ENCODE data around the gene CORIN.
A peak's percentile ranks its signal among the peaks of the same experiment; 100 is the strongest.

Gene CORIN

DNA sequence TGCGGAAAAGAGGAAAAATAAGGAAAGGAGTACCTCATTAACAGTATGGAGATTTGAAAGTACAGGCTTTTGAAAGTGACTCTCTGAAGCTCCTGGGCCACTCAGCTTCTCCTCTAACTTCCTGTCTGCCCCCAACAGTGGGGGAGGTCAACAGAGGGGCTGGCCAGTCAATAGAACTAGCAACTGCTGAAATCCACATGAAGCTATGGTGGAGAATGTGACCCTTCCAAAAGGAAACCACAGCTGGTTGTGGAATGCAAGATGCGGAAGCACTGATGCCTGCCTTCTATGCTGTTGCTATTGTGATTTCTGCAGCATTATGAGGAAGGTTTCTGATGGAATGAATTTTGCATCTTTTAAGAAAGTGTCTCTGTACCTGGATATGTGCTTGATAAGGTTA lies 2.4 kb downstream of the CORIN start:
- no peak overlapping the region for H3K4me3 ChIP-seq (ENCODE audit: extremely low read depth, insufficient read depth, low read length, poor library complexity, severe bottlenecking)
- no peak overlapping the region for H3K27ac ChIP-seq (ENCODE audit: low read depth, low read length, severe bottlenecking)
- 86 to 88% methylated on average over 1 of the region's 2 CpGs for WGBS, 2 experiments (ENCODE audit: insufficient coverage in 2 of 2)
- H3K36me3 ChIP-seq (ENCODE audit: control insufficient read depth, insufficient read depth, low read length) = no peaks in the 10 kb centered on the region
- no peaks in the 10 kb centered on the region for H3K9me3 ChIP-seq (ENCODE audit: control insufficient read depth, low read length)
- H3K4me1 ChIP-seq (ENCODE audit: control insufficient read depth, insufficient read depth, low read length, poor library complexity, severe bottlenecking) = peaks cover 8% of the 10 kb centered on the region

GRCh38 chr4:47831026-47831679 lies 6.7 kb downstream of the CORIN start:
- Histone ChIP-seq H3K27ac (ENCODE audit: low read depth, low read length, severe bottlenecking) (no peak overlapping the region), H3K4me1 (ENCODE audit: control insufficient read depth, insufficient read depth, low read length, poor library complexity, severe bottlenecking) (peaks cover 7% of the 10 kb centered on the region), H3K9me3 (ENCODE audit: control insufficient read depth, low read length) (no peaks in the 10 kb centered on the region), H3K4me3 (ENCODE audit: extremely low read depth, insufficient read depth, low read length, poor library complexity, severe bottlenecking) (no peak overlapping the region), H3K36me3 (ENCODE audit: control insufficient read depth, insufficient read depth, low read length) (no peaks in the 10 kb centered on the region)
- WGBS, 2 experiments (ENCODE audit: insufficient coverage in 2 of 2) = 88 to 94% methylated on average over 3 to 5 of the region's 5 CpGs

- WGBS, 2 experiments (ENCODE audit: insufficient coverage in 2 of 2) = 87 to 97% methylated on average over 2 to 3 of the region's 3 CpGs
- Histone ChIP-seq H3K4me3 (ENCODE audit: extremely low read depth, insufficient read depth, low read length, poor library complexity, severe bottlenecking) (no peak overlapping the region), H3K9me3 (ENCODE audit: control insufficient read depth, low read length) (no peaks in the 10 kb centered on the region), H3K27ac (ENCODE audit: low read depth, low read length, severe bottlenecking) (no peak overlapping the region), H3K4me1 (ENCODE audit: control insufficient read depth, insufficient read depth, low read length, poor library complexity, severe bottlenecking) (no peaks in the 10 kb centered on the region), H3K36me3 (ENCODE audit: control insufficient read depth, insufficient read depth, low read length) (no peaks in the 10 kb centered on the region)
These were observed 7.4 kb downstream of the CORIN start for GRCh38 chr4:47830265-47831025.

DNA sequence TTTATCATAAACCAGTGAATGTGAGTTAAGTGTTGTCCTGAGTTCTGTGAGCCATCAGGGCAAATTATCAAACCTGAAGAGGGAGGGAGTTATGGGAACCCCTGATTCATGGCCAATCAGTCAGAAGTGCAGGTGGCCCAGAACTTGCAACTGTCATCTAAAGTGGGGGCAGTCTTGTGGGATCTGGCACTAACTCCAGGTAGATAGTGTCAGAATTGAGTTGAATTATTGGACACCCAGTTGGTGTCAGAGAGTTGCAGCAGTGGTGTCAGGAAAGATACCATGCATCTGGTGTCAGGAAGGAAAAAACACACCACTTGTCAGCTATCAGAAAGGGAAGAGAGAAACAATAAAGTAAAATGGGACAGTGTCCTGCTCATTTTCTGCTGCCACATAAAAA lies 8.4 kb downstream of the CORIN start:
- no peaks in the 10 kb centered on the region for H3K4me1 ChIP-seq (ENCODE audit: control insufficient read depth, insufficient read depth, low read length, poor library complexity, severe bottlenecking)
- H3K9me3 ChIP-seq (ENCODE audit: control insufficient read depth, low read length) = no peaks in the 10 kb centered on the region
- no peak overlapping the region for H3K27ac ChIP-seq (ENCODE audit: low read depth, low read length, severe bottlenecking)
- no peak overlapping the region for H3K4me3 ChIP-seq (ENCODE audit: extremely low read depth, insufficient read depth, low read length, poor library complexity, severe bottlenecking)
- no peaks in the 10 kb centered on the region for H3K36me3 ChIP-seq (ENCODE audit: control insufficient read depth, insufficient read depth, low read length)

DNA sequence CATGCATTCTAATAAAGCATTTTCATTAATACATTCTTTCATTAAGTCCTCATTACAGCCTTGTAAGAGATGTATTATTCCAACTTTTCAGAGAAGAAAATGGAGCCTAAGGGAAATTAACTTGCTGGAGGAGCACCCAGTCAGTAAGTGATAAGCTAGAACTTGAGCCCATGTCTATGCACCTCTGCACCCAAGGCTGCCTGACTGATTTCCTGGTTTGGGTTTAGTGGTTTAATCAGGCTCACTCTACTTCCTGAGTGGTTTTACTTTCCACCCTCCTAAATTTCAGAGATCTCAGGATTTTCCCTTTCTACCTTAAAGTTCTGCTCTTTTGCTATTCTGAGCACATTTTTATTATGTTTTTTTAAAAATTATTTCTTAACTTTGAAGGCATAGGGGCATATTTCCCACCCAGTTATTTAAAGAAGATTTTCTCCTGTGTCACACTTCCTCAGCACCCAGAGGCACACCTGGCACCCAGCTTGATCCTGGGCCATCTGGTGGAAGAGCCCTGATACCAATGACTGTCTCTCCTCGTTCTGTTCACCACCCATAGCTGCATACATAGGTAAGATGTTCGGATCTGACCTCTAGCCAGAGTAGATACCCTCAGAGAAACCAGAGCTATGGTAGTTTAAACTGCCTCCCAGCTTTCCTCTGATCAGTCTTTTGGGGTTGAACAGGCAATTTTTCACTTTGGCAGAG lies 10.4 kb downstream of the CORIN start:
- WGBS, 2 experiments (ENCODE audit: insufficient coverage in 2 of 2) = 100% methylated on average over 2 of the region's 2 CpGs; no CpG with 5 or more reads in 1 of the 2 experiments
- H3K9me3 ChIP-seq (ENCODE audit: control insufficient read depth, low read length) = no peaks in the 10 kb centered on the region

DNA sequence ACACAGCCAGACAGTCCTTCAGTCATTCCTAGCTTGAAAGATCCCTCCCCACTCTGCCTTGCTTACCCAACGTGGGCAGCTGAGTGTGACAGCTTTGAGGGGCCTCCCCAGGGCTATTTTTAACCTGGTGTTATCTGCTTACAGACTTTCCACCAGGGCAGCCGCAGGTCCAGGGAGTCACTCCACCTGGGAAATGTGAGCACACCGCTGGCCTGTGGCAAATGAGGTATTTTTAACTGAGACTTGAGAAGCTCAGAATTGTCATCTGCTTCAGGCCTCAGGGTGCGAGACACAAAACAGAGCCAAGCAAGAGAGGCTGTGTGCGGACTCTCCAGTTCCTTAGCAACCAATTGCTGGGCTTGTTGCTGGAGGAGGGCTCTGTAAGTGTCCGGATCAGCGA lies 13.0 kb downstream of the CORIN start:
- no peaks in the 10 kb centered on the region for H3K4me1 ChIP-seq (ENCODE audit: control insufficient read depth, insufficient read depth, low read length, poor library complexity, severe bottlenecking)
- H3K36me3 ChIP-seq (ENCODE audit: control insufficient read depth, insufficient read depth, low read length) = no peaks in the 10 kb centered on the region
- H3K9me3 ChIP-seq (ENCODE audit: control insufficient read depth, low read length) = no peaks in the 10 kb centered on the region
- no peak overlapping the region for H3K4me3 ChIP-seq (ENCODE audit: extremely low read depth, insufficient read depth, low read length, poor library complexity, severe bottlenecking)
- H3K27ac ChIP-seq (ENCODE audit: low read depth, low read length, severe bottlenecking) = peak overlapping the region; percentile 74
- 63 to 69% methylated on average over 6 of the region's 7 CpGs for WGBS, 2 experiments (ENCODE audit: insufficient coverage in 2 of 2)

More for the DNA sequence above, 10.4 kb downstream of the CORIN start:
- H3K4me3 ChIP-seq (ENCODE audit: extremely low read depth, insufficient read depth, low read length, poor library complexity, severe bottlenecking) = no peak overlapping the region
- H3K27ac ChIP-seq (ENCODE audit: low read depth, low read length, severe bottlenecking) = no peak overlapping the region
- no peaks in the 10 kb centered on the region for H3K4me1 ChIP-seq (ENCODE audit: control insufficient read depth, insufficient read depth, low read length, poor library complexity, severe bottlenecking)
- H3K36me3 ChIP-seq (ENCODE audit: control insufficient read depth, insufficient read depth, low read length) = no peaks in the 10 kb centered on the region

DNA sequence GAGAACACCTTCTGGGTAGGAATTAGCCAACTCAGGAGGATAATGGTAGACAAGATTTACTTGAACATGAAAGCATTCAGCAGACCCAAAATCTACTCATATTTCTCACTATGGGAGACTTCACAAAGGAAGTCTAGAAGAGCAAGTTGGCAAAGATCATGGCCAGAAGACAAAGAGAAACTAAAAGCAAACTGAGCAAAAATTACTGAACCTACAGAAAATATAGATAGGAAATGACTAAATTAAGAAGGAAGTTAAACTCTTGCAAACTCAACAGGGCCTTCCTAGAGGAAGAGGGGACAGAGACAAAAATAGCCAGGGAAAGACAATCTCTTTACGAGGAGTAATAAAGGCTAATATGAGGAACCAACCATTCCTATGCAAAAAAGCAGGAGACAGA lies 18.7 kb downstream of the CORIN start:
- H3K4me3 ChIP-seq (ENCODE audit: extremely low read depth, insufficient read depth, low read length, poor library complexity, severe bottlenecking) = no peak overlapping the region
- 100% methylated on average over 1 of the region's 1 CpG; no CpG with 5 or more reads in 1 of the 2 experiments for WGBS, 2 experiments (ENCODE audit: insufficient coverage in 2 of 2)
- no peak overlapping the region for H3K27ac ChIP-seq (ENCODE audit: low read depth, low read length, severe bottlenecking)
- no peaks in the 10 kb centered on the region for H3K9me3 ChIP-seq (ENCODE audit: control insufficient read depth, low read length)
- H3K36me3 ChIP-seq (ENCODE audit: control insufficient read depth, insufficient read depth, low read length) = no peaks in the 10 kb centered on the region
- H3K4me1 ChIP-seq (ENCODE audit: control insufficient read depth, insufficient read depth, low read length, poor library complexity, severe bottlenecking) = no peaks in the 10 kb centered on the region

DNA sequence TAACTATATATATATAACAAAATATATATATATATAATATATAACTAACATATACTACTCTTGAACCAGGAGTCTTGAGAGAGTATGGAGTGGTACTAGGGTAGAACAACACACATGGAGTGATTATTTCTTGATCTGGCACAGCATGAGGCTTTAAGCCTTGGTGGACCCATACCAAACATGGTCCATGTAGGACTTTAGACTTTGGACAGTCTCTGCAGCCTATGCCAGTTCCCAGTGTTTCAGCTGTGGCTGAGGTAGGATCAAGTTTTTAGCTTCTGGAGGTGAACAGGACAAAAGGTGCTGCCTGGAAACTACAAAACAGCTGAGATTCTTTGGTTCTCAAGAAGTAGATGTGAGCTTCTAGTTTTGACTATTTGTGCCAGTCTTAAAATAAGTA lies 20.6 kb downstream of the CORIN start:
- Histone ChIP-seq H3K9me3 (ENCODE audit: control insufficient read depth, low read length) (no peaks in the 10 kb centered on the region), H3K36me3 (ENCODE audit: control insufficient read depth, insufficient read depth, low read length) (no peaks in the 10 kb centered on the region), H3K4me1 (ENCODE audit: control insufficient read depth, insufficient read depth, low read length, poor library complexity, severe bottlenecking) (no peaks in the 10 kb centered on the region), H3K4me3 (ENCODE audit: extremely low read depth, insufficient read depth, low read length, poor library complexity, severe bottlenecking) (no peak overlapping the region), H3K27ac (ENCODE audit: low read depth, low read length, severe bottlenecking) (no peak overlapping the region)

DNA sequence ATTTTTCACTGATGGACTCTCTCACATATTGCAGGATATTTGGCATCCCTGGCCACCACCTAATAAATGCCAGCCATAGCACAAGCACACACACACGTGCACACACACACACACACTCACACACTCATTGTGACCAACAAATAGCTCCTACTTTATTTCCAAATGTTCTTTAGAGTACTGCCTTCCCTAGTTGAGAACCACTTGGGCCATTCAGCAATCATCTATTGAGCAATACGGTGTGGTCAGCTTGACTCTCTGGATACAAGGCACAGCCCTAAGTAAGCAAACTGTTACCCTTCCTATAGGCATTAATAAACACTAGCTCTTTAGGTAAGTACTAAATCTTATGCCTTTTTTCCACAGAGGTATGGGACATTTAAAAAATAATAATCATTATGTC lies 21.1 kb downstream of the CORIN start:
- no peaks in the 10 kb centered on the region for H3K9me3 ChIP-seq (ENCODE audit: control insufficient read depth, low read length)
- H3K36me3 ChIP-seq (ENCODE audit: control insufficient read depth, insufficient read depth, low read length) = no peaks in the 10 kb centered on the region
- 75 to 95% methylated on average over 1 to 2 of the region's 2 CpGs for WGBS, 2 experiments (ENCODE audit: insufficient coverage in 2 of 2)
- no peak overlapping the region for H3K4me3 ChIP-seq (ENCODE audit: extremely low read depth, insufficient read depth, low read length, poor library complexity, severe bottlenecking)
- no peaks in the 10 kb centered on the region for H3K4me1 ChIP-seq (ENCODE audit: control insufficient read depth, insufficient read depth, low read length, poor library complexity, severe bottlenecking)
- H3K27ac ChIP-seq (ENCODE audit: low read depth, low read length, severe bottlenecking) = no peak overlapping the region

DNA sequence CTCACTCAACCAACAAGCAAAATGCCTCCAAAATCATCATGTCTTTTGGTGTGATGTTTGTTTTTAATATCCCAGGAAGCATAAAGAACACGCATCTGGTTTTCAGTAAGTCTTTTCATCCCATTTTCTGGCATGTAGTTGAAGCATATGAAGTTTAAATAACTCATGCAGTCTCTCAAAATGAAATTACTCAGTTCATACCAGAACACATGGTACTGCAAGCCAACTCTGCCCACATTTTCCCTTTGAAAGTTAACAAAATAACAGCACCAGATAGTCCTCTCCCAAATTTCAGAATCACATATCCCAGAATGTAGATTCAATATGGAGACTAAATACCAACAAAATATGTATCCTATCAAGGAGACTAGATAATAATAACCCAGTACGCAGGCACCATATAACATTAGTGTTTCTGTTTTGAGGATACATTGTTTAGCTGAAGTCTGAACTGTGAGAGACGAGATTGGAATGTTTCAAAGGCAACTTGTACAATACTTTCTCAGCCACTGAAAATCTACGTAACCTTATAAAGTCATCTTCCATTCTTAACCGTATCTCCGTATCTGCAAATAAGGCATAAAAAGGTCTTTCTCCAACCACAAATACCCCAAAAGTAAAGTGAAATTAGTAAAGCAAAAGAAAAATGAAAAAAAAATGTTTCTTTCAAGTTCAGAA lies 23.1 kb downstream of the CORIN start:
- no peak overlapping the region for H3K4me3 ChIP-seq (ENCODE audit: extremely low read depth, insufficient read depth, low read length, poor library complexity, severe bottlenecking)
- no peaks in the 10 kb centered on the region for H3K9me3 ChIP-seq (ENCODE audit: control insufficient read depth, low read length)
- no peaks in the 10 kb centered on the region for H3K4me1 ChIP-seq (ENCODE audit: control insufficient read depth, insufficient read depth, low read length, poor library complexity, severe bottlenecking)
- H3K27ac ChIP-seq (ENCODE audit: low read depth, low read length, severe bottlenecking) = no peak overlapping the region
- H3K36me3 ChIP-seq (ENCODE audit: control insufficient read depth, insufficient read depth, low read length) = no peaks in the 10 kb centered on the region
- no CpG with 5 or more reads among the region's 6 CpGs for WGBS, 2 experiments (ENCODE audit: insufficient coverage in 2 of 2)
